Measurements from ENCODE around the gene SEMA3F.

SEMA3F gene

DNA sequence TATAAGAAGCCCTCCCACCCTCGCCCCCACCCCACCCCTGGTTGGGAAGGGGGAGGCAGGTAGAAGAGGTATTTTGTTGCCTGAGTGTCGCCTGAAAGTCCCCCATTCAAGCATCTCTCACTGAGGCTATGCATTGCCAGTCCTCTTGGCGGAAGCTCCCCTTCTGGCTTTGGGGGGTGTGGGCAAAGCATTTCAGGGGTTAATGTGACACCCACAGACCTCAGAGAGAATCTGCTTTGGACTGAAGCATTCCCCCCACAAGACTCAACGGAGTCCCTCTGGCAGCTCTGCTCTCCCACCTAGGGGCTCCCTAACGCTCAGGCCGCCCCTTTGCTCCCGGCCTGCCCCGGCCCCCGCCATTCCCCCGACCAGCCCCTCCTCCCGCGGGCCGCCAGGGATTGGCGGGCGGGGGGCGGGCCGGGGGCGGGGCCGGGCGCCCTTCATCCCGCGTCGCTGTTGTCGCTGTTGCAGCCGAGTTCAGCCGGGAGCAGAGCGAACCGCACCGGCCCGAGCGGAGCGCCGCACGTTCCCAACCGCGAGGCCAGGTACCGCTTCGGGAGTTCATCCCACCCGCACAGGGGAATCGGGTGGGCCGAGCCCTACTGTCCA, 49.8 kb downstream of the SEMA3F start, which contains the start of gene SLC38A3:
Gene SLC38A3 (plus strand): TSS at position 468 of the 609 bp plus-strand sequence. CDS start 8,929 bp downstream, outside the sequence.
- peak; percentile 50 for TF ChIP-seq ZBTB7A (IDR thresholded peaks at IDR 0.05; ENCODE audit: low read depth)
- TF ChIP-seq EP300 (IDR thresholded peaks at IDR 0.05; ENCODE audit: borderline replicate concordance), result no peak
- TF ChIP-seq, protein P1, sequence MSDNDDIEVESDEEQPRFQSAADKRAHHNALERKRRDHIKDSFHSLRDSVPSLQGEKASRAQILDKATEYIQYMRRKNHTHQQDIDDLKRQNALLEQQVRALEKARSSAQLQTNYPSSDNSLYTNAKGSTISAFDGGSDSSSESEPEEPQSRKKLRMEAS (IDR thresholded peaks at IDR 0.05), result 0 out of 2 replicates have a peak, but pooled peaks have one; percentile 33
- no peak for TF ChIP-seq NFIC (IDR thresholded peaks at IDR 0.05)
- TF ChIP-seq, protein P2, sequence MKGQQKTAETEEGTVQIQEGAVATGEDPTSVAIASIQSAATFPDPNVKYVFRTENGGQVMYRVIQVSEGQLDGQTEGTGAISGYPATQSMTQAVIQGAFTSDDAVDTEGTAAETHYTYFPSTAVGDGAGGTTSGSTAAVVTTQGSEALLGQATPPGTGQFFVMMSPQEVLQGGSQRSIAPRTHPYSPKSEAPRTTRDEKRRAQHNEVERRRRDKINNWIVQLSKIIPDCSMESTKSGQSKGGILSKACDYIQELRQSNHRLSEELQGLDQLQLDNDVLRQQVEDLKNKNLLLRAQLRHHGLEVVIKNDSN (IDR thresholded peaks at IDR 0.05), result no peak
- no peak for TF ChIP-seq TEAD4 (IDR thresholded peaks at IDR 0.05)

DNA sequence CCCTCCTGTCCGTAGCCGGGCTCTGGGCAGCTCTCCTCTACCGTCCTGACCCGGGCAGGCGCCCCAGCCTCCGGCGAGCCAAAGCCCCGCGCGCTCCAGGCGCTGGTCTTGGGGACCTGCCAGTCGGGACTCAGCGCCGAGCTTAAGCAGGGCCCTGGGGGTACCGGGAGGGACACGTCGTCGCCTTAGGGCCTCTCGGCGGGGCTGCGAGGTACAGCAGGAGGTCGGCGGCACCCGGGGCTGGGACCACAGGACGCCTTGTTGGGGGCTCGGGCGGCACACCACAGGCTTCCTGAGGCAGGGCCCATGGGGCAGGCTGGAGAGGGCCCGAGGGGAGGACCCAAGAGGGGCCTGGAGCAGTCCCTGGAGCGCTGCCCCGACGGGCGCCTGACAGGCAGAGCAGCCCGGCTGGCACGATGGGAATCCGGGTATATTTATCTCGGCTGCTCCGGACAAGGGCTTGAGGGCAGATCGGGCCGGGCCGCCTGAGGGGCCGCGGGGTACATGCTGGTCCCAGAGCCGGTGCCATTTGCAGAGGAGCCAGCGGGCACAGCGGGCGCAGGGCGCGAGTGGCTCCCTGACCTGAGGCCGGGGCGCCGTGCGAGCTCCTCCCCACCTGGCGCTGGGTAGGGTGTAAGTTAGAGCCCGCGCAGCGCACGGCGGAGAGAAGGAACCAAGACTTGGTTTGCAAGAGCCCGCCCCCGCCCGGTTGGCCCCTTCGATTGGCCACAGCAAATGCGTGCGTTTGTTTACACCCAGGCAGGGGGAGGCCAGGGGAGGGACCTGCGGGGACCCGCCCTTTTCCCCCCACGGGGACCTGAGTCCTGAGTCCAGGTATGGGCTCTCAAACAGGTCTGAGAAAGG, 50.5 kb downstream of the SEMA3F start:
- TF ChIP-seq TAF1 (IDR thresholded peaks at IDR 0.05; ENCODE audit: low read depth) (no peak), YY1 (IDR thresholded peaks at IDR 0.05; ENCODE audit: low read depth) (no peak), EGR1 (IDR thresholded peaks at IDR 0.05) (no peak), EP300 (IDR thresholded peaks at IDR 0.05; ENCODE audit: borderline replicate concordance) (no peak), RAD21 (IDR thresholded peaks at IDR 0.05; ENCODE audit: low read depth) (no peak), TCF12 (IDR thresholded peaks at IDR 0.05; ENCODE audit: low read depth) (no peak), ZBTB7A (IDR thresholded peaks at IDR 0.05; ENCODE audit: low read depth) (peak; percentile 15; the same call in 1 of the 2 replicates), CEBPB (IDR thresholded peaks at IDR 0.05) (no peak), CREB1 (IDR thresholded peaks at IDR 0.05; ENCODE audit: low read depth) (no peak)
- TF ChIP-seq, protein P1 (IDR thresholded peaks at IDR 0.05), result peak; percentile 68

DNA sequence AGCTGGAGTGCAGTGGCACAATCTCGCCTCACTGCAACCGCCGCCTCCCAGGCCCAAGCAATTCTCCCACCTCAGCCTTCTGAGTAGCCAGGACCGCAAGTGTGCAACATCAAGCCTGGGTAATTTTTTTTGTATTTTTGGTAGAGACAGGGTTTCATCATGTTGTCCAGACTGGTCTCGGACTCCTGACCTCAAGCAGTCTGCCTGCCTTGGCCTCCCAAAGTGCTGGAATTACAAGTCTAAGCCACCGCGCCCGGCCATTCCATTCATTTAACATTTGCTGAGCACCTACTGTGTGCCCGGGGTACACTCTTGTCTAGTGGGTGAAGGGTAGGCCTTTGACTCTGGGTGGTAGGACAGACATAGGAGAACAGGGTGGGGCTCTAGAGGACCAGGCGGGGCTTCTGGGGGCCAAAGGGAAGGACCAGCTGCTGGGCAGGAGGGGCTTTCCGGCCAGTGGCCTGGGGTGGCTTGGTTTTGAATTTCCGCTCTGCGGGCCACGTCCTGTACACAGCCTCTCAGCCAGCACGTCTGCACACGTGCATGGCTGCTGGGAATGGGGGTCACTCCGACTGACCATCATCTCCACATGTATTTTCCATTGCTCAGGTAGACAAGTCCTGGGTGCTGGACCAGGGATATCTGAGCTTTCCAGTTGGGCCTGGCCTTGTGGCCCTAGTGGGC, 52.4 kb downstream of the SEMA3F start:
- TF ChIP-seq YY1 (IDR thresholded peaks at IDR 0.05; ENCODE audit: low read depth) (no peak), RAD21 (IDR thresholded peaks at IDR 0.05; ENCODE audit: low read depth) (no peak), ZBTB7A (IDR thresholded peaks at IDR 0.05; ENCODE audit: low read depth) (no peak), EGR1 (IDR thresholded peaks at IDR 0.05) (no peak), TEAD4 (IDR thresholded peaks at IDR 0.05) (no peak), FOXM1 (IDR thresholded peaks at IDR 0.05; ENCODE audit: borderline replicate concordance, low read depth) (no peak), EP300 (IDR thresholded peaks at IDR 0.05; ENCODE audit: borderline replicate concordance) (no peak), CREB1 (IDR thresholded peaks at IDR 0.05; ENCODE audit: low read depth) (no peak), TAF1 (IDR thresholded peaks at IDR 0.05; ENCODE audit: low read depth) (no peak), NFIC (IDR thresholded peaks at IDR 0.05) (no peak), CEBPB (IDR thresholded peaks at IDR 0.05) (no peak), TCF12 (IDR thresholded peaks at IDR 0.05; ENCODE audit: low read depth) (no peak)
- TF ChIP-seq, protein P2 (IDR thresholded peaks at IDR 0.05), result no peak
- TF ChIP-seq, protein P3, sequence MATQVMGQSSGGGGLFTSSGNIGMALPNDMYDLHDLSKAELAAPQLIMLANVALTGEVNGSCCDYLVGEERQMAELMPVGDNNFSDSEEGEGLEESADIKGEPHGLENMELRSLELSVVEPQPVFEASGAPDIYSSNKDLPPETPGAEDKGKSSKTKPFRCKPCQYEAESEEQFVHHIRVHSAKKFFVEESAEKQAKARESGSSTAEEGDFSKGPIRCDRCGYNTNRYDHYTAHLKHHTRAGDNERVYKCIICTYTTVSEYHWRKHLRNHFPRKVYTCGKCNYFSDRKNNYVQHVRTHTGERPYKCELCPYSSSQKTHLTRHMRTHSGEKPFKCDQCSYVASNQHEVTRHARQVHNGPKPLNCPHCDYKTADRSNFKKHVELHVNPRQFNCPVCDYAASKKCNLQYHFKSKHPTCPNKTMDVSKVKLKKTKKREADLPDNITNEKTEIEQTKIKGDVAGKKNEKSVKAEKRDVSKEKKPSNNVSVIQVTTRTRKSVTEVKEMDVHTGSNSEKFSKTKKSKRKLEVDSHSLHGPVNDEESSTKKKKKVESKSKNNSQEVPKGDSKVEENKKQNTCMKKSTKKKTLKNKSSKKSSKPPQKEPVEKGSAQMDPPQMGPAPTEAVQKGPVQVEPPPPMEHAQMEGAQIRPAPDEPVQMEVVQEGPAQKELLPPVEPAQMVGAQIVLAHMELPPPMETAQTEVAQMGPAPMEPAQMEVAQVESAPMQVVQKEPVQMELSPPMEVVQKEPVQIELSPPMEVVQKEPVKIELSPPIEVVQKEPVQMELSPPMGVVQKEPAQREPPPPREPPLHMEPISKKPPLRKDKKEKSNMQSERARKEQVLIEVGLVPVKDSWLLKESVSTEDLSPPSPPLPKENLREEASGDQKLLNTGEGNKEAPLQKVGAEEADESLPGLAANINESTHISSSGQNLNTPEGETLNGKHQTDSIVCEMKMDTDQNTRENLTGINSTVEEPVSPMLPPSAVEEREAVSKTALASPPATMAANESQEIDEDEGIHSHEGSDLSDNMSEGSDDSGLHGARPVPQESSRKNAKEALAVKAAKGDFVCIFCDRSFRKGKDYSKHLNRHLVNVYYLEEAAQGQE (IDR thresholded peaks at IDR 0.05; ENCODE audit: low read depth), result no peak
- TF ChIP-seq, protein P1 (IDR thresholded peaks at IDR 0.05), result no peak

DNA sequence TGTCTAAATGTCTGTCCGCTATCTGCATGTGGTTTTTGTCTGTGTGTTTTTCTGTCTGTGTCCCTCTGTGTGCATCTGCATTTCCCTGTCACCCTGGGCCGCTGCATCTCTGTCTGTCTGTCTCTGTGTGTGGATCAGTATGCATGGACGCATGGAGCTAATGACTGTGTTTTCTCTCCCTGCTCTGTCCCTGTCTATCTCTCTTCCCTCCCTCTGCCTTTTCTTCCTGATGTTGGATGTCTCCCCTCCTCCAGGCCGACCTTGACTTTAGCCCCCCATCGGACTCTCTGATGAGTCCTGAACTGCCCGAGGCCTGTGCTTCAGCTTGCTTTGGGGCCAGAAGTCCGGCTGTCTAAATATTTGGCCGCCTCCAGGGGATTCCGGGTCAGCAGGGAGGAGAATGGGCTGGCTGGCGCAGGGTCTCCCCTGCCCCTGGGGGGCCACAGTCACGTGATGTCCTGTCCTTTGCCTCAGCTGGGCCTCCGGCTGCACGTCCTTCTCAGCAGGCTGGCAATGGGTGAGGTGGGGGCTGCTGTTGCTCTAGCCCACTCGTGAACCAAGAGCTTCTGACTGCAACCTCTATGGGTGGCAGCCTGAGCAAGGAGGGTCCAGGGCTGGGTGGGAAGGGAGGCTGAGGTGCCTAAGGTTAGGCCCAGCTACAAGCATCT, 53.7 kb downstream of the SEMA3F start:
- TF ChIP-seq, protein P3 (IDR thresholded peaks at IDR 0.05; ENCODE audit: low read depth), result no peak
- TF ChIP-seq ZBTB7A (IDR thresholded peaks at IDR 0.05; ENCODE audit: low read depth) (no peak), EP300 (IDR thresholded peaks at IDR 0.05; ENCODE audit: borderline replicate concordance) (no peak), CREB1 (IDR thresholded peaks at IDR 0.05; ENCODE audit: low read depth) (no peak), TAF1 (IDR thresholded peaks at IDR 0.05; ENCODE audit: low read depth) (no peak), NFIC (IDR thresholded peaks at IDR 0.05) (no peak), YY1 (IDR thresholded peaks at IDR 0.05; ENCODE audit: low read depth) (no peak), TEAD4 (IDR thresholded peaks at IDR 0.05) (no peak), EGR1 (IDR thresholded peaks at IDR 0.05) (no peak), CEBPB (IDR thresholded peaks at IDR 0.05) (no peak), FOXM1 (IDR thresholded peaks at IDR 0.05; ENCODE audit: borderline replicate concordance, low read depth) (no peak), RAD21 (IDR thresholded peaks at IDR 0.05; ENCODE audit: low read depth) (no peak), TCF12 (IDR thresholded peaks at IDR 0.05; ENCODE audit: low read depth) (no peak)
- TF ChIP-seq, protein P2 (IDR thresholded peaks at IDR 0.05), result no peak
